K562 (cell line): ENCODE data around the gene PSMB8.

ENCODE experiments used
- BCOR ChIP-seq: fragments of 450-650 bp; IDR thresholded peaks from 2 replicates; pipeline ENCODE4 v1.6.1; 2016
- CEBPG ChIP-seq, 3 experiments: fragments of 200-800 bp in 1 of 3; sonication (Bioruptor generic) in 1 of 3; sonication (generic) in 1 of 3; formaldehyde crosslinking in 1 of 3; IDR thresholded peaks in 2 of 3; conservative IDR thresholded peaks in 1 of 3; 2 replicates each; pipeline versions ENCODE4 v1.6.1 to v1.8.0; 2016 to 2022; ENCODE audit warnings: missing compliant biosample characterization in 2 of 3, missing genetic modification characterization in 2 of 3, mild to moderate bottlenecking in 1 of 3, missing genetic modification reagents in 1 of 3
- POLR2AphosphoS5 ChIP-seq: IDR thresholded peaks from 2 replicates; pipeline ENCODE4 v1.6.1; 2011; ENCODE audit warnings: mild to moderate bottlenecking, low read depth, low read length, moderate library complexity; ENCODE audit not compliant: control insufficient read depth, insufficient read depth
- ZNF24 ChIP-seq: fragments of 450-650 bp; IDR thresholded peaks from 2 replicates; pipeline ENCODE4 v1.6.1; 2016

DNA sequence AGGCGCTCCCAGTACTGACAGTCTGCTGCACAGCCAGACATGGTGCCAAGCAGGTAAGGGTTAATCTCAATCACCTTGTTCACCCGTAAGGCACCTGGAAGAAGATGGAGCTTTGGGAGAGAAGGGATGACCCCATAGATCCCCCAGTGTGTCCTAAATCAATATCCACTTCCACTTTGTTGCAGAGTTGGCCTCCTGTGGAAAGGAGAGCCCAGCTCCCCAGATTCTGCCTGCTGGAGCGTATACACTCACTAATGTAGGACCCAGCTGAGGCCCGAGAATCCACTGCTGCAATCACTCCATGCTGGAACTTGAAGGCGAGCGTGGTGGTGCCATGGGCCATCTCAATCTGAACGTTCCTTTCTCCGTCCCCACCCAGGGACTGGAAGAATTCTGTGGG lies 1.2 kb downstream of the PSMB8 start:
- TF ChIP-seq CEBPG (CRISPR knock-in tag; IDR thresholded peaks at IDR 0.05), result no peak
- TF ChIP-seq CEBPG (tag; conservative IDR thresholded peaks at IDR 0.05 in 1 of 2, IDR thresholded peaks at IDR 0.05 in 1 of 2), result no peak
- no peak for TF ChIP-seq ZNF24
- TF ChIP-seq BCOR, result no peak
- TF ChIP-seq POLR2AphosphoS5, result no peak
